Measurements from ENCODE around the gene PHB1.

DNA sequence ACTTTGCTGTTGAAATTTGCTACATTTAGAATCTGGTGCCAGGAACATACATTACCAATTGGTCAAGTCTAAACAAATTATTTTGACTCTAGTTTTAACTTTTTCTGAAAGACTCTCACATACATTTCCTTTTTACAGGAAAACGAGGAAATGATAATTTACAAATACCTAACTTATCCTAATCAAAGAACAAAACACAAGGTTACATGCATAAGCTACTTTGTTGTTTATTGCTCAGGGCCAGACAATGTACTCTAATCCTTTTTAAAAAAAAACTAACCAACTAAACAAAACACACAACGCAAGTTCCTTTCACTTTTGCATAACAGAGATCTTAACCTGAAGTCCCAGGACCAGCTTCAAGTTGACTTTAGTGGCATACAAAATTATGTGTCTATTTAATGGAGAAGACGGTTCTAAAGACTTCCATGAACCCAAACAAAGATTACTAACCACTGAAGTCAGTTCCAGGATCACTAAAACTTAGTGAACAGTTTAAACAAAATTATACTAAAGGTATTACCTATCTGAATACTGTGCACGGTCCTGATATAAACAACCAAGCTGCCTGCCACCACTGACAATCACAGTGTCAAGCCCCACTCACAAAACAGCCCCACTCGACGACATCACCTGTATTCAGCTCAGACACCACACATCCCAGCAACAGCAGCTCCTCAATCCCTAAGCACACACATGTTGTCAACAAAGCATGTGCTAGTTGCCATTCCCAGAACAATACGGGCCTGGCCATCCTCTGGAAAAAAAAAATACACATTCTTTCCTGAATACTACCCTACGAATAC lies 54.5 kb downstream of the PHB1 start:
- no peak for TF ChIP-seq CBX8 (IDR thresholded peaks at IDR 0.05; ENCODE audit: borderline replicate concordance, low read depth, low read length)
- no peak for TF ChIP-seq POLR2A (IDR thresholded peaks at IDR 0.05; ENCODE audit: control extremely low read depth in 1 of 2, low read depth in 2 of 2, low read length in 2 of 2)
- TF ChIP-seq CTCF (IDR thresholded peaks at IDR 0.05; ENCODE audit: control extremely low read depth in 1 of 3, insufficient read depth in 1 of 3, low read depth in 1 of 3, low read length in 3 of 3), result no peak
- no peak for TF ChIP-seq KDM1A (IDR thresholded peaks at IDR 0.05; ENCODE audit: borderline replicate concordance, low read length)
- no peak for TF ChIP-seq JUND (IDR thresholded peaks at IDR 0.05; ENCODE audit: low read length)
- no peak for TF ChIP-seq POLR2AphosphoS5 (IDR thresholded peaks at IDR 0.05; ENCODE audit: low read depth, low read length)
- no peak for TF ChIP-seq BRCA1 (IDR thresholded peaks at IDR 0.05; ENCODE audit: low read depth, low read length)
- TF ChIP-seq BACH1 (IDR thresholded peaks at IDR 0.05; ENCODE audit: low read length), result no peak
- TF ChIP-seq CBX5 (IDR thresholded peaks at IDR 0.05; ENCODE audit: low read depth, low read length), result no peak
- no peak for TF ChIP-seq EGR1 (IDR thresholded peaks at IDR 0.05; ENCODE audit: borderline replicate concordance, low read depth, low read length)
- TF ChIP-seq, protein P1, sequence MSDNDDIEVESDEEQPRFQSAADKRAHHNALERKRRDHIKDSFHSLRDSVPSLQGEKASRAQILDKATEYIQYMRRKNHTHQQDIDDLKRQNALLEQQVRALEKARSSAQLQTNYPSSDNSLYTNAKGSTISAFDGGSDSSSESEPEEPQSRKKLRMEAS (IDR thresholded peaks at IDR 0.05), result no peak
